ENCODE measurements around the gene CALU. TPM values are rescaled to one million over a fixed set of nuclear protein-coding genes. Genes with fewer than 3 reads are reported as not detected.

Gene CALU
- 100 to 1,000 TPM; 207 to 221 (median 221) TPM for polyA plus RNA-seq (ENCODE audit: insufficient read length in 3 of 3)

DNA sequence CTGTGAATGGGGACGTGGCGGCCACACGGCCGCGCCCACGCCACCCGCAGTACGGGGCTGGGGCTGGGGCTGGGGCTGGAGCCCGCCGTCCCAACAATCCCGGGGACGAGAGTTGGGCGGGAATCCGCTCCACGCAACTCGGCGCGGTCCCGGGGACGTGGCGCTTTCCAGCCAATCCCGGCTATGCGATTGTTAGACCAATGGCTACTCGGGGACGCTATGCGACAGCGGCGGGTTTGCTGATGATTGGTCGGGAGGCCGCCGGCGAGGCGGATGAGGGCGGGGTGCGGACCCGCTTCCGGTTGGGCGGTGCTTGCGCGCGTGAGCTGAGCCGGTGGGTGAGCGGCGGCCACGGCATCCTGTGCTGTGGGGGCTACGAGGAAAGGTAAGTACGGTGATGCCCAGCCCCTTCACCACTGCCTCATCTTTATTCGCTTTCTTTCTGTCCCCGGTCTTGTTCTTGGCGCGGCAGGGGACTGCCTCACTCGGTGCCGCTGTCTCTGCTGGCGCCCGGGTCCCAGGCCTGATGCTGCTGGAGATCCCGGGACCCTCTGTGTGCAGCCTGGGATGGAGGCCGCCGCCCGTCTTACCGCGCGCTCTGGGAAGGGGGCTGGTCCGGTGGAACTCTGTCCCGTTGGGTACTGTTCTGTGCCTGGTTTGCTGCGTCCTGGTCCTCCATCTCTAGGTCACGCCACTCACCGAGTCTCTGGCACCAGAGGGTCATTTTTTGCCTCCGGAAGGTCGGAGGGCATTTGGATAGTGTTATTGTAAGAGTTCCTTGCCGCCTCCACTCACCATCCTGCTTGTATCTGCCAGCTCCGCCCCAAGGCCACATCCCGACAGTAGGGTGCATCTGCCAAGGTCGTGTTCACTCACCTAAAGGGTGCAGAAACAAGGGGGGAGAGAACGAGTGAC is at the start of gene CALU:
Gene CALU (plus strand): TSS at position 312 of the 915 bp plus-strand sequence. CDS start 9,225 bp downstream, outside the sequence.
- peak; percentile 84 to 90 (median 85) for DNase-seq (ENCODE audit: low read depth in 3 of 3, low spot score in 2 of 3)

DNA sequence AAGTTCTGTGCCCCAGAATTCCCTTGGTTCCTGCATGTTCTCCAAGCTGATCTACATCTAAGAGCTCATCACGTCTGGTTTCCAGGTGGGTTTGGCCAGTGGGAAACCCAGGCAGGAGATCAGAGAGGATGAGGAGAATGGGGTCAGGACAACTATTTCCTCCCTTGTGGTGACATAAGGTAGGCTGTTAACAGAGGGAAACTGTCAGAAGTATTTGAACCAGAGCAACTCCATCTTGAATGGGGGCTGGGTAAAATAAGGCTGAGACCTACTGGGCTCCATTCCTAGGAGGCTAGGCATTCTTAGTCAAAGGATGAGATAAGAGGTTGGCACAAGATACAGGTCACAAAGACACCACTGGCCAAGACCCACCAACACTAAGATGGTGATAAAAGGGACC is 47.9 kb upstream of the CALU start:
- no peak for DNase-seq (ENCODE audit: low read depth in 3 of 3, low spot score in 2 of 3)

DNA sequence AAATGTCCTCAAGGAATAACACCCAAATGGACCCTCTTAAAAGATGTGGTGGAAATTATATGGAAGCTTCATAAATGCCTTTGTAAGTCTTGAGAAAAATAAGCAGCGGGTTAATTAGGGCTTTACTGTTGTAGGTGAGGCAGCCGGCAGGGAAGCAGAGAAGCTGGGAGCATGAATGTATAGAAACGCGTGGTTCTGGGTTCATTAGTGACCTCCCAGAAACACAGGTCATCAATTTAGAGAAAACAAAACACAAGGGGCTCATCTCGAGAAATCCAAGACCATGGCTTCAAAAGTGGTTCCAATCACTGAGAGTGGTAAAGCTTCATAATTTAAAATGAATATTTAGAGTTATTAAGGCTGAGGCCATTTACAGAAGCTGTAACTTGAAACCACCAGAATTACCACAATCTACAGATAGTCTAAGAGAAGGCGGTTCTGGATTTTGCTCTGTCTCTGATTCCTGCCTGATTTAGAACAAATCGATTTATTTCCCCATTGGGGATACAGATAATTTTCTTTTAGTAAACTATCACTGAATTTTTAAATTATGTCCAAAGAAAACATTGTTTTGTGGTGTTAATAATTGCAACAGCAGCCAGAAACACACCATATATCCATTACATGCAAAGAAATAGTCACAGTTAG is 46.4 kb upstream of the CALU start:
- DNase-seq (ENCODE audit: low read depth in 3 of 3, low spot score in 2 of 3): no peak

DNA sequence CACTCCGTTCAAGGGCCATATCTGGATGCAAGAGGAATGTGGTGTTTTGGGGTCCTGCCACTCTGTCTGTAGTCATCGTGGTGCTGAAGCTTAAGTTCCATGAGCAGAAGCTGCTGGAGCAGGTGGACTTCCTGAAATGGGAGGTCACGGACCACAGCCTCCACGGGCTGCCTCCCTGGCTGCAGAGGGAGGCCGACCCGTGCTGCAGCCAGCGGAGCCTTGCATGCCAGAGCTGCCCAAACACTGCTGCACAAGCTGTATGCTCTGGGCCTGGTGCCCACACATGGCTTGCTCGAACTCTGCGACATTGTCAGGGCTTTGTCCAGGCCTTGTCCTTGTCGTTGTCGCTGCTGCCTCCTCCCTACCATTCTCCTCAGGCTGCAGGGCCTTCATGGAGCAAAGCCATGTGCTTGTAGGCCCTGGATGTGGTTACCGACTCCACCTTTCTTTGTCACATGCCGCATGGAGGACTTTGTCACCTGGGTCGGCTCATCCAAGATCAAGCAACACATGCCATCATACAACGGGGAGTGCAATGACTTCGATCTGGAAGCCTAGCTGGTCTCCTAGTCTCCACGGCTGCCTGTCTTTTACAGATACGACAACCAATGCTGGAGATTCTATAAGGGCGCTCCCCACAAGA is 45.7 kb upstream of the CALU start:
- no peak for DNase-seq (ENCODE audit: low read depth in 3 of 3, low spot score in 2 of 3)

DNA sequence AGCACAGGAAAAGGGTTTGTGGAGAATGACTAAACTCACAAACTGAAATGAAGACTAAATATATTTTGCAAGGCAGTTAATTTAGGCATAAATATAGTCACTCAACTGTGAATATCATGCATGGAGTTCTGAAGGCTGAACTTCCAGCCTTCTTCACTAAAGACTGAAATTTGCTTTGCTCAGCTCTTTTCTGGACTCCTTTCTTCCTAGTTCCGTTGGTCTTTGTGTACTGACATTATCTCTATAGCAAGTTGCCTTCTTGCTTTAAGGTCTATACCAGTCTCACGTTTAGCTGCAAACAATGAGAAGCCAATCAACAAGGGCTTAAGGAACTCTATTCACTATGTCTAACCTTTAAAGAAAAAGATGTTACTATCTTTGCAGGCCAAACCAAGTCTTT is 44.4 kb upstream of the CALU start:
- DNase-seq (ENCODE audit: low read depth in 3 of 3, low spot score in 2 of 3): no peak

DNA sequence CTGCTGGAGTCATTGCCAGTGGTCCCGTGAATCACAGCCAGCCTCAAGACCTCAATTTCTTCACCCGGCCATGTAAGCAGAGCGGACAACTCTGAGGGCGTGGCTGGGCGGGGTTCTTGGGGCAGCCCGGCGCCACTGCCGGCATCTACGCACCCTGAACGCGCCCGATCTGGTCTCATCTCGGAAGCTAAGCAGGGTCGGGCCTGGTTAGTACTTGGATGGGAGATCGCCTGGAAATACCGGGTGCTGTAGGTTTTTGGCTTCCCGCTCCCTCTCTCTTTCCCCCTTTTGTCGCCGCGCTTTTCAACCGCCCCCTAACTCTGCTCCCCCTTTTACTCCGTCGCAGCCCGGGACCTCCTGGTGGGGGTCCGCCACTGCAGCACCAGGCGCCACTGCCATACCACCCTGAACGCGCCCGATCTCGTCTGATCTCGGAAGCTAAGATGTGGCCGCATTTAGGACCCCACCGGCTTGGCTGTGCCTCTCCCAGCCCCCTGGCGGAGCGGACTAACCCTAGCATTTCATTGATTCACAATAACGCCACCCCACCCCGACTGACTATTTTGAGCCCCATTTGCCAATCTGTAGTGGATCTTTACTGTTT is 41.8 kb upstream of the CALU start:
- DNase-seq (ENCODE audit: low read depth in 3 of 3, low spot score in 2 of 3): peak in 1 of 3 donors; percentile 7

DNA sequence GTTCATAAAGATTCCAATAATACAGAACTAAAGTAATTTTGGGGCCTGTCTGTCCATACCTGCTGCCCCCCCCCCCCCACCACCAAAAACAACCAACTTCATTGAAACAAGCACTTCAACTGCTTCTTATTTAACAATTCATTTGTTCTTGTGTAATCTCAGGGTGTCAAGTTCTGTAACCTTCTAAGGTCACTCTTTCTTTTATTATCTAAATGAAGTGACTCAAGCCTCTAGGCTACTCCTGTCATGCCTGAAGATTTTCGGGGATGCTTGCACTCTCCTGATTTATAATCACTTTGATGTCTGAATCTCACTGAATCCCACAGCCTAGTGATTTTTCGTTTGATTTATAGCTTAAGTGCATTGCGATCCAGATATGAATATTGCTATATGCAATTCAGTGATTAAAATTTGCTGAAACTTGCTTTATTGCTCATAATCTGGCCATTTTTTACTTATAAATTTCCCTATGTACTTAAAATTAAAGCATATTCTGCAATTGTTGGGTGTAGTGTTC is 39.9 kb upstream of the CALU start:
- DNase-seq (ENCODE audit: low read depth in 3 of 3, low spot score in 2 of 3): no peak

DNA sequence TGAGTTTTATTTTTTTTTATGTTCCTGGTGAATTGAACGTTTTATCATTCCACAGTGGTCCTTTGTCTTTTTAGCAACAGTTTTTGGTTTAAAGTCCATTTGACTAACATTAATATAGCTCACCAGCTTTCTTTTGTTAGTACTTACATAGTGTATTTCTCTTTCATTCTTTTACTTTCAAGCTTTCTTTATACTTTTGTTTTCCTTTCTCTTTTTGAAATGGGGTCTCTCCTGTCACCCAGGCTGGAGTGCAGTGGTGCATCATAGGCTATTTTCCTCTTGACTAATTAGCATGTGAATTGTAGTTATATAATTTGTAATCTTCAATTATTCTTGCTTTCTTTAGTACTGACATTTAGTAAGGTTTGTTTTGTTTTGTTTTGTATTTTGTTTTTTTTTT is 39.3 kb upstream of the CALU start:
- no peak for DNase-seq (ENCODE audit: low read depth in 3 of 3, low spot score in 2 of 3)

DNA sequence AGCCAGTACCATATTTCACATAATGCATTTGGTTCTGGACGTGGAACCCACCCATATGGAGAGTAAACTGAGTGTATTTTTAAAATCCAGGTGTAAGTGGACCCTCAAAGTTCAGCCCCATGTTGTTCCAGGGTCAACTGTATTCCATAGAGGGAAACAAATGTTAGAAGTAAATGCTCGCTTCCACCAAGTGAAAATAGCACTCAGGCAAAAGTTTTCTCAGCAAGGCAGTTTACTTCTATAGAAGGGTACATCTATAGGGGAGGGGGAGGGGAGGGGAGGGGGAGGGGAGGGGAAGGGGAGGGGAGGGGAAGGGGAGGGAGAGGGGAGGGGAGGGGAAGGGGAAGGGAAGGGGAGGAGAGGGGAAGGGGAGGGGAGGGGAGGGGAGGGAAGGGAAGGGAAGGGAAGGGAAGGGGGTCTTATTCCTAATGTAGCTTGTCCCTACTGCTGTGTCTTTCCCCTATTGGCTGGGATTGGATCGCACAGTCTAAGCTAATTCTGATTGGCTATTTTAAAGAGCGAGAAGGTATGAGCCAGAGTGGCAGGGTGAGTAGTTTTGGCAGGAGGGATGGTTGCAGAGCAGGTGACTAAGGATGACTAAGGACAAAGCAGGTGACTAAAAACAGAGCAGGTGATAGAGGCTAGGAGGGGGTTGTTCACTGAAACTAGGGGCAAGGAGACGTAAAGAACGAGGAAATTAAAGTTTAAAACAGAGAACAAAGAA is 37.9 kb upstream of the CALU start:
- no peak for DNase-seq (ENCODE audit: low read depth in 3 of 3, low spot score in 2 of 3)

DNA sequence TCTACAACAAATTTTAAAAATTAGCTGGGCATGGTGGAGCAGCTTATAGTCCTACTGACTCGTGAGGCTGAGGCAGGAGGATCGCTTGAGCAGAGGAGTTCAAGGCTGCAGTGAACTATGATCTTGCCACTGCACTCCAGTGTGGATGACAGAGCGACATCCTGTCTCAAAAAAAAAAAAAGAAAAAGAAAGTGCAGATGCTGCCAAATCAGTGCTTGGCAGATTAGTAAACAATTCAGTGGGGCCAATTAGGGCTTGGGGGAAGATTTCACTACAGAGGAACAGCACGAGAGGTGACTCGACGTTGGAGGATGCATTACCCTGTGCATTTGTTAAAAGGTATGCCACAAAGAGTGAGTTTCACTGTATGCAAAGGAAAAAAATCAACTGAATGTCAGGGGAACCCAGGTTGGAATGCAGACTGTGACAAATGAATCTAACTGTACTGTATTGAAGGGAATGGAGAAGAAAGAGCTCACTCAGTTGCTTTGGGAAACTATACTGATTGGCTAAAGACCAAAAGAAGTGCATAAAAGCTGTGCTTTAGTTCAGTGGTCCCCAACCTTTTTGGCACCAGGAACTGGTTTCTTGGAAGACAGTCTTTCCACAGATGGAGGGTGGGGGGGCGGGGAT is 35.4 kb upstream of the CALU start:
- DNase-seq (ENCODE audit: low read depth in 3 of 3, low spot score in 2 of 3): no peak

DNA sequence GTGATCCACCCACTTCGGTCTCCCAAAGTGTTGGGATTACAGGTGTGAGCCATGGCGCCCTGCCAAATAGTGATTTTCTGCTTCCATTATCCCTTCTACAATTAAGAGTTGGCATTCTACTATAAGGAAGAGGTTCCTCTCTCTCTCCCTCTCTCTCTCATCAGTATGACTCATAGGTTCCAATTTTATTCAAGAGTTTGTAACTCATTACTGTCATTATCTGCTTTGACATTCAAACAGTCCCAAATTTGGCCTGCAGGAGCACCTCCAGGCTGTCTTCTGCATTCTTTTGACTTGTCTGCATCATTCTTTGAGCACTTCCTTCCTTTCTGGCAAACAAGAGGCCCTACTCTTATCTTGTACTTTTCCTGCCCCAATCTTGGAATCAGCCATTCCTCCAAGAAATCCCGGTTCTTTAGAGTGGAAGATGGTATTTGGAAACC is 33.2 kb upstream of the CALU start:
- no peak for DNase-seq (ENCODE audit: low read depth in 3 of 3, low spot score in 2 of 3)

DNA sequence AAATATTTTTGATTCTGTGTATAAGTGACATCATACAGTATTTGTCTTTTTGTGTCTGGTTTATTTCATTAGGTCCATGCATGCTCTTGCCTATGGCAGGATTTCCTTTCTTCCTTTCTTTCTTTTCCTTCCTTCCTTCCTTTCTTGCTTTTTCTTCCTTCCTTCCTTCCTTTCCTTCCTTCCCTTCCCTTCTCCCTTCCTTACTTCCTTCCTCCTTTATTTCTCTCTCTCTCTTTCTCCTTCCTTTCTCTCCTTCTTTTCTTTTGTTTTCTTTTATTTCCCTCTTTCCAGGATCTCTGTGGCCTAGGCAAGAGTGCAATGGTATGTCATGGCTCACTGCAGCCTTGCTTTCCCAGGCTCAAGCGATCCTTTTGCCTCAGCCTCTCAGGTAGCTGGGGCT is 31.4 kb upstream of the CALU start:
- DNase-seq (ENCODE audit: low read depth in 3 of 3, low spot score in 2 of 3): no peak

DNA sequence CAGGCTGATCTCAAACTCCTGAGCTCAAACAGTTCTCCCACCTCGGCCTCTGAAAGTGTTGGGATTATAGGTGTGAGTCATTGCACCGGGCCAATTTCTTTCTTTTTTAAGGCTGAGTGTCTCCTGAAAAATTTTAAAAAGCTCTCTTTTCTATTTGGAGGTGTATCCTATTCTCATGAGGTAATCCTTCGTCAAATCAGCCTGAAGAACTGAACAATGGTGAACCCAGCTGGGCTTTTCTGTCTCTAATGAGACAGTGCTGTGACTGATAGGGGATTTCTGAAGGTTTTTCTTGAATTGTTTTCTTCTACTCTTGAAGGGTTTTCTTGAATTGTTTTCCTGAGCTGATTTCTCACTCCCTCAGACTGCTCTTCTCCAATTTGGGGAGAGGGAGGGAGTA is 30.9 kb upstream of the CALU start:
- DNase-seq (ENCODE audit: low read depth in 3 of 3, low spot score in 2 of 3): no peak

DNA sequence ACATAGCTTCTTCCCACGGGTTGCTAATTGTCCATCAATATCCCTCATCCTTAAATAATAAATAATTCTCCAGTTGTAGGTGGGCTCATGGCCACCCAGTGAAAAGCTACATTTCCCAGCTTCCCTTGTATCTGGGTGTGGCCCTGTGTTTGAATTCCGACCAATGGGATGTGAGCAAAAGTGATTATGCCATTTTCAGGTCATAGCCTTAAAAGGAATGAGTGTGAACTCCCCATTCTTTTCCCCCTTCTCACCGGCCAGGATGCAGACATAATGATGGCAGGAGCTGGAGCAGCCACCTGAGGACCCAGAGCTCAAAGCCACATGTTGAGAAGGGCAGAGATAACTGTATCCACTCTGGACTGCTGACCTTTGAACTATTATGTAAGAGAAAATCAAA is 30.3 kb upstream of the CALU start:
- DNase-seq (ENCODE audit: low read depth in 3 of 3, low spot score in 2 of 3): no peak

DNA sequence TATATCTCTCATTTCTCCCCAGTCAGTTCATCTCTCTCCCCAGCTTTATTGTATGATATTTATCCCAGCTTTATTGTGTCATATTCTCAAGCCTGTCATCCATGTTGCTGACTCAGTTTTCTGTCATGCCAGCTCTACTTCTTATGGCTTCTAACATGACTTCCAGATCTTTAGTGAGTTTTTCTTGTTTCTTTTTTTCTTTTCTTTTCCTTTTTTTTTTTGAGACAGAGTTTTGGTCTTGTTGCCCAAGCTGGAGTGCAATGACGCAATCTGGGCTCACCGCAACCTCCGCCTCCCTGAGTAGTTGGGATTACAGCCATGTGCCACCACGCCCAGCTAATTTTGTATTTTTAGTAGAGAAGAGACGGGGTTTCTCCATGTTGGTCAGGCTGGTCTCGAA is 28.7 kb upstream of the CALU start:
- DNase-seq (ENCODE audit: low read depth in 3 of 3, low spot score in 2 of 3): no peak

DNA sequence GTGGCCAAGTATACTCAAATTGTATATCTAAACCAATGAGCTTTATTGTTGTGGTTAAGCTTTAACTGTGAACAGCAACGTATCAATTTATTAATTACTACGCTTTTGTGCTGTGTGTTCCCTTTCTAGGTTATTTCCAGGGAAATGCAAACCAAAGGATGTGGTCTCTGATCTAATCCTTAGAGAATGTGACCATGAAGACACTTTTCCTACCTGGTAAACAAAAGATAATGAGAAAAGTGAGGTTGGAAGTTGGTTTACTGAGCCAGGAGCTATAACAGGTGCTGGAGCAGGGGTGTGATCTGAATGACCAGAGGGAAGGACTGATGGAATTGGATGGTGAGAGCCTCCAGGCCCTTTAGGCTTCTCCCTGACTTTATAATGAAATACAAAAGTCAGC is 25.4 kb upstream of the CALU start:
- no peak for DNase-seq (ENCODE audit: low read depth in 3 of 3, low spot score in 2 of 3)

DNA sequence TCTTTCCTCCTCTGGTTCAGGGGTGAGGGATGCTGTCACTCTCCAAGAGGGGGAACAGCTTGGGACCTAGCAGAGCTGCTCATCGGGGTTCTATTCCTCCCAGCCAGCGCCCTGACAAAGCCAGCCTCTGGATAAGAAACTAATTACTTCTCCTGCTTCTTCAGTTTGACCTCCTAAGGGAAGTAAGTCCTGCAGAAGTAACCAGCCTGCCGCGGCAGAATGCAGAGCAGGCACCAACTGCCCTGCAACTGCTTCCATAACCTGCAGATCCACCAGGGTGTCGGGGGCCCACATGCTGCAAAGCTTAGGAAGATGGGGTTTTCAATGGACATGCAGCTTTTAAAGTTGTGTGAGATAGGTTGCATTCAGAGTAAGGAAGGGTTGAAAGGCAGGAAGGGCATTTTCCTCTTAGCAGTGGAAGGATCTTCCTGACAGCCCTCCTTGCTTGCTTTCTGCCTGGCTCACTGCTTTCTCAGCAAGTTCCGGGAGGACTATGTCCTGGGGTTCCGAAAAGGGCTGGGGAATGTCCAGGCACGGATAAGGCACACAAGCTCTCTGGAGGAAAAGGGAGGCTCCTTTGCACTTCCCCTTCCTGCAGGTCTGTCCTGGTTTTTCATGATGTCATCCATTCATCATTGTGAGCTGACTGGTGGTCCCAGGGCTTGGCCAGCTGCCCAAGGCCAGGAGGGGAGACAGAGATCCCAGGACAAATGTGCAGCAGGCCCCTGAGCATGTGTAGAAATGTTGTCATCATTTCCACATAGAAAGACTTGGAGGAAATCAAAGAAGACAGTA is 24.3 kb upstream of the CALU start:
- no peak for DNase-seq (ENCODE audit: low read depth in 3 of 3, low spot score in 2 of 3)

DNA sequence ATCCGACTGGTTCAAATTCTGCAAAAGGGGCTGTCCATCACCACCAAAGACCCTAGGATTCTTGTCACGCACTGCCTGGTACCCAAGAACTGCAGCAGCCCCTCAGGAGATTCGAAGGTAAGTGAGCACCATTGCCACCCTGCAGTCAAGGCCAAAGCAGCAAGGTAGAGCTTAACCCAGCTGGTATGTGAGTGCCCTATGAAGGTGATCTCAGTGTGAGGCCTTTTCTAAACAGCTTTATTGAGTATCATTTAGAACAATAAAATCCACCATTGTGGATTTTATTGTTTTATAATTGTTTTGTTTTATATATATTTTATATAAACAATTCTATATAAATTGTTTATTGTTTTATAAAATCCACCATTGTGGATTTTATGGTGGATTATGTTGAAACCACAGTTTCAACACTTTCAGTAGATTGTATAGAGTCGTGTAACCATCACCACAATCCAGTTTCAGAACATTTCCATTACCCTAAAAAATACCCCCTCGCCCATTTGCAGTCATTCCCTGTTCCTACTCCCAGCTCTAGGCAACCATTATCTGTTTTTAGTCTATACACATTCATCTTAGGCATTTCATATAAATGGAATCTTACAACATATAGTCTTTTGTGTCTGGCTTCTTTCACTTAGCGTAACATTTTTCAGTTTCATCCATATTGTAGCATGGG is 20.1 kb upstream of the CALU start:
- DNase-seq (ENCODE audit: low read depth in 3 of 3, low spot score in 2 of 3): no peak
